AG04450 (cell line): ENCODE measurements around the gene UNC5A. TPM values are rescaled to one million over a fixed set of nuclear protein-coding genes. Genes with fewer than 3 reads are reported as not detected.

Experiments
- CTCF ChIA-PET: fragments of 300-600, 350-600 bp; formaldehyde crosslinking; extraction: SDS; loops from one replicate; lab custom pipeline; 2022; ENCODE audit warnings: antibody characterized with exemption, inconsistent platforms; lab: Charles Lee
- POLR2A ChIA-PET: fragments of 350-600 bp; formaldehyde crosslinking; extraction: SDS; loops from one replicate; lab custom pipeline; 2021; ENCODE audit warnings: antibody characterized with exemption, inconsistent platforms; lab: Yijun Ruan, JAX
- DNase-seq: peaks from one replicate; pipeline ENCODE4 v3.0.0-alpha.2; 2011; ENCODE audit warnings: low read depth, low spot score
- H3K27ac ChIP-seq: one replicate; pipeline ENCODE4 v1.5.1; 2012; ENCODE audit warnings: low read depth, low read length, control low read depth
- H3K27me3 ChIP-seq: one replicate; pipeline ENCODE4 v1.6.0; 2012; ENCODE audit warnings: low read length; ENCODE audit not compliant: control insufficient read depth, insufficient read depth
- H3K4me3 ChIP-seq: 2 replicates; pipeline ENCODE4 v1.5.1; 2011; ENCODE audit warnings: mild to moderate bottlenecking, low read depth, low read length, control low read depth
- H3K9me3 ChIP-seq: 2 replicates; pipeline ENCODE4 v1.5.1; 2012; ENCODE audit warnings: low read length; ENCODE audit not compliant: control insufficient read depth, insufficient read depth
- polyA plus RNA-seq: library from polyadenylated mRNA; depleted of rRNA; stranded (reverse); fragments of >200 nt; gene quantifications from 2 replicates; pipeline ENCODE4 v1.2.3, GENCODE V29; 2011
- TF ChIP-seq, protein P1 (sequence below): IDR thresholded peaks from 2 replicates; pipeline ENCODE4 v1.5.1; 2011; ENCODE audit warnings: low read depth, low read length, control low read depth, inconsistent platforms

Gene UNC5A
- polyA plus RNA-seq, 1 experiment: not detected

DNA sequence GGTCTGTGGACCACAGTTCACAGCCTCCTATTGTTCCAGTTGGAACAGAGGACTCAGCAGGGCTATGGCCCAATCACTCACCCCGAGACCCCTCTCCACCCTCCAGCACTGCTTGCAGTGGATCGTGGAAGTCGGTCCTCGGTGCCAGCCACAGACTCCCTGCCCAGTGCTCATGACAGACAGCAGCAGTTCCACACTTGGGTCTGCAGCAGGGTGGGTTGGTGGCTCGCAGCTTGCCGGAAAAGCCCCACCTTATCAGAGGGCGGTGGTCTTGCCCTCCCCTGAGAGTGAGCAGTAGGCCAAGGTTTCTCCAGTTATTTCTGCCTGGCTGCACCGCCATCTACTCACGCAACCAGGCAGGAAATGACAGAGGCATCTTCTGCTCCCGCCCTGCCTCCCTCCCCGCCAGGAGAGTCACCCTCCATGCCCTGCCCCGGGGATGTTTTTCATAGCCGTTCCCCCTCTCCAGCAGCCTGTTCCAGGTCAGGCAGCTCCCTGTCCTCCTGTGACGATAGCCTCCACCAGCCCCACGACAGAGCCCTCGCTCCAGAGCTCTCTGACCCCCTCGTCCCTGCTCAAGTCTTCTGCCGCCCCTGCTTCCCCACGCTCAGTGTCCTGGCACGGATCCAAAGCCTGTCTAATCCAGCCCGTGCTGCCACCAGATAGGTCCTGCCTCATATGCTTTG, 34.5 kb downstream of the UNC5A start:
- CTCF ChIA-PET: no interaction called here
- Histone ChIP-seq H3K27ac (no peak overlapping the region), H3K4me3 (no peak overlapping the region)

DNA sequence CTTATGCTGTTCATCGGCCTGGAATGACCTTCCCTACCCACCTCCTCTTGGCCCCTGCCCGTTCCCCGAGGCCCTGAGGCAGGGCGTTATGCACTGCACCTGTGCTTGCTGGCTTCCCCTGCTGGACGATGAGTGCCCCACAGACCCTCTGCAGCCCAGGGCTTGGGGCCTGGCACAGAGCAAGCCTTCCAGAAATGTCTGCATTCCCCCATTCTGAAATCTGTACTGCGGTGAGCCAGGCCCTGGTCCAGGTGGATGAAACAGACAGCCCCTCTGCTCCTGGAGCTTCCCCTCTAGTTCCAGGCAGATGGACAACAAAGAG, 35.0 kb downstream of the UNC5A start:
- TF ChIP-seq, protein P1, sequence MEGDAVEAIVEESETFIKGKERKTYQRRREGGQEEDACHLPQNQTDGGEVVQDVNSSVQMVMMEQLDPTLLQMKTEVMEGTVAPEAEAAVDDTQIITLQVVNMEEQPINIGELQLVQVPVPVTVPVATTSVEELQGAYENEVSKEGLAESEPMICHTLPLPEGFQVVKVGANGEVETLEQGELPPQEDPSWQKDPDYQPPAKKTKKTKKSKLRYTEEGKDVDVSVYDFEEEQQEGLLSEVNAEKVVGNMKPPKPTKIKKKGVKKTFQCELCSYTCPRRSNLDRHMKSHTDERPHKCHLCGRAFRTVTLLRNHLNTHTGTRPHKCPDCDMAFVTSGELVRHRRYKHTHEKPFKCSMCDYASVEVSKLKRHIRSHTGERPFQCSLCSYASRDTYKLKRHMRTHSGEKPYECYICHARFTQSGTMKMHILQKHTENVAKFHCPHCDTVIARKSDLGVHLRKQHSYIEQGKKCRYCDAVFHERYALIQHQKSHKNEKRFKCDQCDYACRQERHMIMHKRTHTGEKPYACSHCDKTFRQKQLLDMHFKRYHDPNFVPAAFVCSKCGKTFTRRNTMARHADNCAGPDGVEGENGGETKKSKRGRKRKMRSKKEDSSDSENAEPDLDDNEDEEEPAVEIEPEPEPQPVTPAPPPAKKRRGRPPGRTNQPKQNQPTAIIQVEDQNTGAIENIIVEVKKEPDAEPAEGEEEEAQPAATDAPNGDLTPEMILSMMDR: no peak
- Histone ChIP-seq H3K9me3 (no peaks in the 10 kb centered on the region; the same call in 1 of the 2 replicates), H3K4me3 (no peak overlapping the region), H3K27ac (no peak overlapping the region), H3K27me3 (peaks cover 38% of the 10 kb centered on the region)
- ChIA-PET POLR2A (no interaction called here), CTCF (no interaction called here)
- DNase-seq: no peak

More for the DNA sequence above, 34.5 kb downstream of the UNC5A start:
- TF ChIP-seq, protein P1: no peak
- Histone ChIP-seq H3K27me3 (peaks cover 37% of the 10 kb centered on the region), H3K9me3 (no peaks in the 10 kb centered on the region; the same call in 1 of the 2 replicates)
- POLR2A ChIA-PET: no interaction called here
- DNase-seq: no peak

DNA sequence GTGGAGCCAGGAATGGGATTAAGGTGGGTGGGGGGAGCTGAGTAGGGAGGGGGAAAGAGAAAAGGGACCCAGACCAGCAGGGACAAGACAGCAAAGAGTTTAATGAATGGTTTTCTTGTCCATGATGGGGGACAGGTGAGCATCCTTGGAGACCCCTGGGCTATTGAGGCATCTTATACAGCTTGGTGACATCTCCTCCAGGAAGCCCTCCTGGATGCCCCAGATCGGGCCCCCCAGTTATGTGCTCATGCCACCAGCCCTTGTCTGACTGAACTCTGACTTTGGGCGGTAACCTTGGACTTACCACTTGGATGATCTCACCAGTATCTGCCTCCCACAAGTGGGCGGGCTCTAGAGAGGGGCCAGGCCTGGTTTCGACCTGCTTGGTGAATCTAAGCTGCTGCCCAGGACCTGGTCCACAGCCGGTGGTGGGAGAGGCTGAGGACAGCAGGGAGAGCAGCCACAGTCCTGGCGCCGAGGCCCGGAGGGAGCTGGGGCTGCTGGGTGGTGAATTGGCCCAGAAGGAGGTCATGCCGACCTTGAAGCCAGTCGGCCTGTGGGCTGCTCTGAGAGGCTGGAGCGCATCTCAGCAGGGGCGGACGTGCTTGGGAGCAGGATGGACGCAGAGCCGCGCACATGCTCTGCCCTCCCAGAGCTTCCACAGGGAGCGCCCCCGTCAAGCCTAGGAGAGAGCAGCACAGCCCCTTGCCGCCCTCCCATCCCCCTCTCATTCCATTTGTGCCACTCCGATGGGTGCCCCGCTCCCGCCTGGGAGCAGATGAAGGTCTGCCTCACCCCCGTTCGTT, 36.2 kb downstream of the UNC5A start:
- TF ChIP-seq, protein P1: no peak
- POLR2A ChIA-PET: no interaction called here

DNA sequence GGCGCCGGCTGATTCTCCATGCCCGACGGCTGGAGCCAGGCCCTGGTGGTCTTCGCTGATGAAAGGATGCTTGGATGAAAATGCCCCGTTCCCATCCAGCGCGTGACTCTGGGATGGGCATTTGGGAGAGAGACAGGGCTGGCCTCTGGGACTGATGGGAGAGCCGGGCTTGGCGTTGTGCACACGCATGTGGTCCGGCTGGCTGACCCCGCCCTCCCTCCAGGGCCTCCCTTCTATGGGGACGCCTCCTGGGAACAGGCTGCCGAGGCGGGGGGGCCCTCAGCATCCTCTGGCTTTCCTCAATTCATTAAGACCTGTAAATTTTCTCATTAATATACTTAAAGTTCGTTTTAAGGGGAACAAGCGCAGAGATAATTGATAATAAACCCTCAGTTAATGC, 36.8 kb downstream of the UNC5A start:
- Histone ChIP-seq H3K27ac (no peak overlapping the region), H3K9me3 (no peaks in the 10 kb centered on the region; the same call in 1 of the 2 replicates), H3K4me3 (no peak overlapping the region), H3K27me3 (peaks cover 36% of the 10 kb centered on the region)
- POLR2A ChIA-PET: no interaction called here
- no peak for DNase-seq
- TF ChIP-seq, protein P1: no peak
- CTCF ChIA-PET: no interaction called here

More for the DNA sequence above, 36.2 kb downstream of the UNC5A start:
- Histone ChIP-seq H3K27ac (no peak overlapping the region), H3K4me3 (no peak overlapping the region), H3K27me3 (peaks cover 32% of the 10 kb centered on the region), H3K9me3 (no peaks in the 10 kb centered on the region; the same call in 1 of the 2 replicates)
- DNase-seq: no peak
- CTCF ChIA-PET: no interaction called here
